Activated CD4-positive, alpha-beta T cell treated with anti-CD3 and anti-CD28 coated beads, Interleukin-2, Interleukin-4, amounts not matched to agents 100 ng/mL and 50 ng/mL, durations not matched to agents 16 hours and 8 hours (primary cell): Measurements from ENCODE around the gene TACC2.

ENCODE experiments used
- DNase-seq: peaks from one replicate; pipeline ENCODE4 v3.0.0-alpha.2; 2020; ENCODE audit warnings: low spot score

Gene TACC2

GRCh38 chr10:122248356-122249302 is 259.7 kb downstream of the TACC2 start:
- DNase-seq, result no peak

- DNase-seq, result no peak
These were observed 260.4 kb downstream of the TACC2 start for GRCh38 chr10:122249303-122249850.

- DNase-seq, result no peak
These were observed 261.2 kb downstream of the TACC2 start for GRCh38 chr10:122249991-122250750.

- no peak for DNase-seq
These were observed 262.7 kb downstream of the TACC2 start for GRCh38 chr10:122251459-122252255.

GRCh38 chr10:122252805-122253204 is 263.8 kb downstream of the TACC2 start:
- DNase-seq, result no peak

- DNase-seq, result no peak
These were observed 264.6 kb downstream of the TACC2 start for GRCh38 chr10:122253605-122254004.

- no peak for DNase-seq
These were observed 265.9 kb downstream of the TACC2 start for GRCh38 chr10:122254831-122255230.

GRCh38 chr10:122255509-122256301 is 266.7 kb downstream of the TACC2 start:
- no peak for DNase-seq

- DNase-seq, result no peak
These were observed 268.1 kb downstream of the TACC2 start for GRCh38 chr10:122257041-122257440.

- DNase-seq, result no peak
These were observed 269.4 kb downstream of the TACC2 start for GRCh38 chr10:122258136-122259074.

GRCh38 chr10:122259075-122259466 is 270.1 kb downstream of the TACC2 start:
- DNase-seq, result no peak

GRCh38 chr10:122261584-122261983 is 272.6 kb downstream of the TACC2 start:
- no peak for DNase-seq

- DNase-seq, result no peak
These were observed 275.0 kb downstream of the TACC2 start for GRCh38 chr10:122263971-122264370.

GRCh38 chr10:122264436-122264835 is 275.5 kb downstream of the TACC2 start:
- no peak for DNase-seq

- DNase-seq, result no peak
These were observed 276.0 kb downstream of the TACC2 start for GRCh38 chr10:122264931-122265330.

GRCh38 chr10:122265896-122266295 is 276.9 kb downstream of the TACC2 start:
- no peak for DNase-seq

- peak; percentile 50 for DNase-seq
These were observed 279.1 kb downstream of the TACC2 start for GRCh38 chr10:122267849-122268737.

GRCh38 chr10:122269059-122269687 is 280.2 kb downstream of the TACC2 start:
- no peak for DNase-seq
